Measurements from ENCODE around the gene RPSA. TPM values are rescaled to one million over a fixed set of nuclear protein-coding genes. Genes with fewer than 3 reads are reported as not detected.

Gene RPSA
- total and polyA plus RNA-seq, 9 of the 15 experiments (the other 6 are each of a cell fraction or from before 2014, with no cell fraction given) = 2,290 to 4,272 (median 2,730) TPM

DNA sequence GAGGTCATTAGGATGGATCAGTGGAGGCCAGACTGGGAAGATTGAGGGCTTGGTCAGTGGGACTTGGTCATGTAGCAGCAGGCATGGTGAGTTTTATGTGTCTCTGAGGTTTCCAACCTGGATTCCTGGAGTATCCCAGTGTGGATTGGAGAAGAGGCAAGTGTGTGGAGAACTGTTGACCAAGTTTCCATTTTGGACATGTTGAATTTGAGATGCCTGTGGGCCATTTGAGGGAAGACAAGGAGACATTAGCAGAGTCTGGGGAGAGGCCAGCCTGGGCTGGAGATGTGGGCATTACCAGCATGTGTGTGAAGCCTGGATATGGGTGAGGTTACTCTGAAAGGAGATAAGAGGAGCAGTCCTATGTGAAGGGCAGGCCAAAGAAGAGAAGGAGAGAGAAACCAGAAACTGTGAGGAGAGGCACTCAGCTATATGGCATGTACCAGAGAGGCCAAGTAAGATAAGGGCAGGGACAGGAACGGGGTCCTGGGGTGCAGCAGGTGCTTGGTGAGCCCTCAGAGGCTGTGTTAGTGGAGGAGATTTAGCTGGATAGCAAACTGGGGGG lies 19.0 kb upstream of the RPSA start:
- Histone ChIP-seq H4K20me1 (replicated peaks; ENCODE audit: control insufficient read depth, insufficient read depth, low read length) (peaks cover 27% of the 10 kb centered on the region), H3K4me2 (ENCODE audit: insufficient read depth, low read length) (peak overlapping the region; percentile 33; the same call in 1 of the 2 replicates), H3K9me1 (ENCODE audit: control insufficient read depth, insufficient read depth, low read length) (peaks cover 14% of the 10 kb centered on the region), H2AFZ (ENCODE audit: low read depth, low read length) (no peak overlapping the region), H3K9me3 (replicated peaks; ENCODE audit: control insufficient read depth, insufficient read depth, low read depth, low read length) (no peaks in the 10 kb centered on the region), H3K36me3 (ENCODE audit: control insufficient read depth, insufficient read depth, low read length) (peaks cover 45% of the 10 kb centered on the region), H3K9ac (ENCODE audit: insufficient read depth in 1 of 2, low read depth in 2 of 2, low read length in 2 of 2) (peak overlapping the region; percentile 7 to 77; a peak in 3 of 4 replicates), H3K27ac (ENCODE audit: extremely low read depth, low read depth, low read length) (no peak overlapping the region; the same call in 2 of the 3 replicates), H3K79me2 (ENCODE audit: control insufficient read depth, insufficient read depth, low read length) (peaks cover 75% of the 10 kb centered on the region), H3K4me1 (replicated peaks in 1 of 2; ENCODE audit: control insufficient read depth in 2 of 2, insufficient read depth in 2 of 2, low read length in 2 of 2) (peaks cover 48 to 51% of the 10 kb centered on the region in 2 experiments), H3K27me3 (ENCODE audit: control insufficient read depth in 2 of 2, insufficient read depth in 2 of 2, low read length in 2 of 2) (no peaks in the 10 kb centered on the region), H3K4me3 (no peak overlapping the region)
- CTCF ChIA-PET (ENCODE audit: low intra/inter-chr PET ratio) = no interaction called here
- DNase-seq (ENCODE audit: extremely low read depth in 1 of 4, low spot score in 3 of 4) (peak in 2 of 4 experiments; percentile 46 to 52), ATAC-seq (no peak), FAIRE-seq (peak; percentile 37)
- intact Hi-C loops (cut with micrococcal nuclease) = loop anchor here (10.0 kb wide), 1 partner anchor 1067 kb away; the partner anchor contains the start of gene RPL14
- no TSS peak for BruUV-seq (replicated peaks)
- in situ Hi-C loops (cut with MboI) = loop anchor here (10.0 kb wide), 1 partner anchor 263 kb away; no protein-coding TSS in a partner anchor
- POLR2A ChIA-PET = interaction anchor here (0.6 to 2.7 kb wide), 7 partner anchors 9 to 195 kb away, joined by 3 to 29 read pairs (median 5); partner anchors contain the start of genes RPSA and XIRP1
- WGBS (ENCODE audit: insufficient coverage, low coverage, missing lambda C conversion rate) = 0% methylated on average over 1 of the region's 1 CpG
- TF ChIP-seq RBBP5 (IDR thresholded peaks at IDR 0.05; ENCODE audit: borderline replicate concordance, insufficient read depth, low read length, poor library complexity, severe bottlenecking) (peak; percentile 5), HSF4 (CRISPR knock-in tag; IDR thresholded peaks at IDR 0.05; ENCODE audit: borderline replicate concordance) (no peak), TCF3 (CRISPR knock-in tag; IDR thresholded peaks at IDR 0.05) (peak; percentile 61), CBFA2T3 (IDR thresholded peaks at IDR 0.05) (peak; percentile 70), TAL1 (IDR thresholded peaks at IDR 0.05) (peak; percentile 25; the same call in 1 of the 2 replicates), ZKSCAN1 (IDR thresholded peaks at IDR 0.05; ENCODE audit: low read depth, low read length) (no peak), HNRNPLL (IDR thresholded peaks at IDR 0.05; ENCODE audit: low read depth, low read length, poor library complexity, severe bottlenecking) (no peak), SAFB (IDR thresholded peaks at IDR 0.05; ENCODE audit: borderline replicate concordance, low read depth, low read length) (no peak), IRF2 (CRISPR knock-in tag; IDR thresholded peaks at IDR 0.05) (no peak), ARID1B (IDR thresholded peaks at IDR 0.05) (peak; percentile 24; the same call in 1 of the 2 replicates), SNRNP70 (optimal IDR thresholded peaks at IDR 0.05; ENCODE audit: low read depth, low read length) (no peak), SRSF9 (IDR thresholded peaks at IDR 0.05; ENCODE audit: borderline replicate concordance, low read depth, low read length) (no peak), CBFA2T2 (conservative IDR thresholded peaks at IDR 0.05) (peak; percentile 36; the same call in 1 of the 2 replicates), MAFK (IDR thresholded peaks at IDR 0.05; ENCODE audit: low read length) (no peak)
- TF ChIP-seq, protein P1, sequence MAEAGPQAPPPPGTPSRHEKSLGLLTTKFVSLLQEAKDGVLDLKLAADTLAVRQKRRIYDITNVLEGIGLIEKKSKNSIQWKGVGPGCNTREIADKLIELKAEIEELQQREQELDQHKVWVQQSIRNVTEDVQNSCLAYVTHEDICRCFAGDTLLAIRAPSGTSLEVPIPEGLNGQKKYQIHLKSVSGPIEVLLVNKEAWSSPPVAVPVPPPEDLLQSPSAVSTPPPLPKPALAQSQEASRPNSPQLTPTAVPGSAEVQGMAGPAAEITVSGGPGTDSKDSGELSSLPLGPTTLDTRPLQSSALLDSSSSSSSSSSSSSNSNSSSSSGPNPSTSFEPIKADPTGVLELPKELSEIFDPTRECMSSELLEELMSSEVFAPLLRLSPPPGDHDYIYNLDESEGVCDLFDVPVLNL (CRISPR knock-in tag; IDR thresholded peaks at IDR 0.05; ENCODE audit: low read depth) = no peak
